AG04450 (cell line): ENCODE measurements around the gene TDG. TPM values are rescaled to one million over a fixed set of nuclear protein-coding genes. Genes with fewer than 3 reads are reported as not detected.

Source experiments
- CTCF ChIA-PET: fragments of 300-600, 350-600 bp; formaldehyde crosslinking; extraction: SDS; loops from one replicate; lab custom pipeline; 2022; ENCODE audit warnings: antibody characterized with exemption, inconsistent platforms; lab: Charles Lee
- POLR2A ChIA-PET: fragments of 350-600 bp; formaldehyde crosslinking; extraction: SDS; loops from one replicate; lab custom pipeline; 2021; ENCODE audit warnings: antibody characterized with exemption, inconsistent platforms; lab: Yijun Ruan, JAX
- DNase-seq: peaks from one replicate; pipeline ENCODE4 v3.0.0-alpha.2; 2011; ENCODE audit warnings: low read depth, low spot score
- H3K27ac ChIP-seq: one replicate; pipeline ENCODE4 v1.5.1; 2012; ENCODE audit warnings: low read depth, low read length, control low read depth
- H3K27me3 ChIP-seq: one replicate; pipeline ENCODE4 v1.6.0; 2012; ENCODE audit warnings: low read length; ENCODE audit not compliant: control insufficient read depth, insufficient read depth
- H3K4me3 ChIP-seq: 2 replicates; pipeline ENCODE4 v1.5.1; 2011; ENCODE audit warnings: mild to moderate bottlenecking, low read depth, low read length, control low read depth
- H3K9me3 ChIP-seq: 2 replicates; pipeline ENCODE4 v1.5.1; 2012; ENCODE audit warnings: low read length; ENCODE audit not compliant: control insufficient read depth, insufficient read depth
- CTCF ChIP-seq: IDR thresholded peaks from 2 replicates; pipeline ENCODE4 v1.5.1; 2011; ENCODE audit warnings: low read depth, low read length, control low read depth, inconsistent platforms
- polyA minus RNA-seq: library from RNA; depleted of rRNA, polyadenylated mRNA; stranded (reverse); fragments of >200 nt; gene quantifications from 2 replicates; pipeline ENCODE4 v1.2.3, GENCODE V29; 2011; rRNA and poly(A)+ RNA removed
- polyA plus RNA-seq: library from polyadenylated mRNA; depleted of rRNA; stranded (reverse); fragments of >200 nt; gene quantifications from 2 replicates; pipeline ENCODE4 v1.2.3, GENCODE V29; 2011; rRNA removed

Gene TDG
- polyA plus RNA-seq (20.4 and 28.4 TPM in 2 replicates), polyA minus RNA-seq (9.2 and 15.9 TPM in 2 replicates)

GRCh38 chr12:103965590-103966504 is at the start of gene TDG:
TDG (plus strand) TSS chr12:103965872; CDS start chr12:103966038, 166 bp downstream.
- Histone ChIP-seq H3K9me3 (peaks cover 2% of the 10 kb centered on the region; the same call in 1 of the 2 replicates), H3K4me3 (peak within 1 kb of the TSS; percentile 95), H3K27ac (peak within 1 kb of the TSS; percentile 88), H3K27me3 (no peaks in the 10 kb centered on the region)
- TF ChIP-seq CTCF: peak; percentile 15; the same call in 1 of the 2 replicates
- CTCF ChIA-PET: interaction anchor here (0.6 to 4.6 kb wide), 4 partner anchors 11 to 145 kb away, joined by 3 to 33 read pairs (median 4); no protein-coding TSS in a partner anchor
- POLR2A ChIA-PET: interaction anchor here (0.5 to 3.3 kb wide), 14 partner anchors 10 to 333 kb away, joined by 3 to 42 read pairs (median 4); partner anchors contain the start of genes GLT8D2, HCFC2 and HSP90B1
- peak; percentile 97 for DNase-seq

GRCh38 chr12:103917873-103918272 is 47.8 kb upstream of the TDG start:
- DNase-seq: no peak
- no peaks in the 10 kb centered on the region for H3K27me3 ChIP-seq
- no peak overlapping the region for H3K27ac ChIP-seq
- ChIA-PET POLR2A (interaction anchor here (1.2 kb wide), 1 partner anchor 12 kb away, joined by 3 read pairs; the partner anchor contains the start of gene HSP90B1), CTCF (interaction anchor here (1.7 kb wide), 1 partner anchor 9 kb away, joined by 6 read pairs; no protein-coding TSS in a partner anchor)
- TF ChIP-seq CTCF: no peak
- H3K9me3 ChIP-seq: peaks cover 9% of the 10 kb centered on the region
- H3K4me3 ChIP-seq: no peak overlapping the region

GRCh38 chr12:103924761-103925641 is 40.7 kb upstream of the TDG start:
- ChIA-PET CTCF (interaction anchor here (0.6 to 1.7 kb wide), 5 partner anchors 36 to 184 kb away, joined by 3 to 4 read pairs (median 3); no protein-coding TSS in a partner anchor), POLR2A (interaction anchor here (0.6 kb wide), 1 partner anchor 15 kb away, joined by 5 read pairs; no protein-coding TSS in a partner anchor)
- Histone ChIP-seq H3K9me3 (no peaks in the 10 kb centered on the region), H3K4me3 (no peak overlapping the region), H3K27ac (peak overlapping the region; percentile 22), H3K27me3 (no peaks in the 10 kb centered on the region)
- peak; percentile 49 for DNase-seq
- TF ChIP-seq CTCF: no peak

- H3K4me3 ChIP-seq: peak overlapping the region; percentile 76
- peak overlapping the region; percentile 97 for H3K27ac ChIP-seq
- no peak for TF ChIP-seq CTCF
- H3K9me3 ChIP-seq: no peaks in the 10 kb centered on the region
- no peak for DNase-seq
- no peaks in the 10 kb centered on the region for H3K27me3 ChIP-seq
- ChIA-PET CTCF (interaction anchor here (1.0 kb wide), 1 partner anchor 50 kb away, joined by 3 read pairs; no protein-coding TSS in a partner anchor), POLR2A (interaction anchor here (2.1 kb wide), 1 partner anchor 44 kb away, joined by 6 read pairs; no protein-coding TSS in a partner anchor)
Measured at GRCh38 chr12:103928682-103929045, 37.0 kb upstream of the TDG start.
